Prostate gland (tissue), 2 donors: ENCODE data around the gene TMEM178B.

Experiments used
- POLR2A ChIP-seq: fragments of 450-650 bp; IDR thresholded peaks from one replicate; pipeline ENCODE4 v1.6.1; 2016; ENCODE audit warnings: antibody characterized with exemption, mild to moderate bottlenecking
- POLR2AphosphoS5 ChIP-seq: sonication (generic); formaldehyde crosslinking; IDR thresholded peaks from one replicate; pipeline ENCODE4 v1.6.1; 2017; ENCODE audit warnings: antibody characterized with exemption
- TF ChIP-seq, protein P1 (sequence below), 4 experiments: fragments of 200-600 bp in 2 of 4; fragments of 450-650 bp in 2 of 4; sonication (generic) in 2 of 4; IDR thresholded peaks; 1 replicate in 3 of 4; 2 replicates in 1 of 4; pipeline ENCODE4 v1.5.1; 2016 to 2019; ENCODE audit warnings: antibody characterized with exemption in 4 of 4, mild to moderate bottlenecking in 2 of 4, moderate library complexity in 2 of 4

DNA sequence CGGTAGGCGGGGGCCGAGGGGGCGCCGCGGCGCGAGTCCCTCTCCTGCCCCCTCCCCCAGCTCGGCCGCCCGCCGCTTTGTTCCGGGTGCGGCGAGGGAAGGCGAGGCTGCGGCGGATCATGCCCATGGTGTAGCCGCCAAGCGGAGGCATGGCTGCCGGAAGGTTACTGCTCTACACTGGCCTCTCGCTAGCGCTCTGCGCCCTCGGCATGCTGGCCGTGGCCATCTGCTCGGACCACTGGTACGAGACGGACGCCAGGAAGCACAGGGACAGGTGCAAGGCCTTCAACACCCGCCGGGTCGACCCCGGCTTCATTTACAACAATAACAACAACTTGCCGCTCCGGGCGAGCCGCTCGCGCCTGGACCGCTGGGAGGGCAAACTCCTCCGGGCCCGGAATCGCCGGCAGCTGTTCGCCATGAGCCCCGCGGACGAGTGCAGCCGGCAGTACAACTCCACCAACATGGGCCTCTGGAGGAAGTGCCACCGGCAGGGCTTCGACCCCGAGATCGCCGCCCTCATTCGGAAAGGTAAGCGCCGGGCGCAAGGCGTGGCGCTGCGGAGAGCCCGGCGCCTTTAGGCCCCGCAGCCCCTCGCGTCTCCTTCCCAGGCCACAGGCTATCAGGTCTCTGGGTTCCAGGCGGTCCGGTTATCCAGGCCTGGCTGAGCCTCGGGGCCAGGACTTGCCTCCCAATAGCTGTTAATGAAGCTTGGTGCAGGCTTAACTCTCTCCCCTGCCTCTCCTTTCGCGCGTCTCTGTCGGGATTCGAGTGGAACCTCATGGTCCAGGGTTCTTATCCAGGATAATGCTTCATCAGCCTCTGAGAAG is 513 bp downstream of the TMEM178B start:
- TF ChIP-seq, protein P1, sequence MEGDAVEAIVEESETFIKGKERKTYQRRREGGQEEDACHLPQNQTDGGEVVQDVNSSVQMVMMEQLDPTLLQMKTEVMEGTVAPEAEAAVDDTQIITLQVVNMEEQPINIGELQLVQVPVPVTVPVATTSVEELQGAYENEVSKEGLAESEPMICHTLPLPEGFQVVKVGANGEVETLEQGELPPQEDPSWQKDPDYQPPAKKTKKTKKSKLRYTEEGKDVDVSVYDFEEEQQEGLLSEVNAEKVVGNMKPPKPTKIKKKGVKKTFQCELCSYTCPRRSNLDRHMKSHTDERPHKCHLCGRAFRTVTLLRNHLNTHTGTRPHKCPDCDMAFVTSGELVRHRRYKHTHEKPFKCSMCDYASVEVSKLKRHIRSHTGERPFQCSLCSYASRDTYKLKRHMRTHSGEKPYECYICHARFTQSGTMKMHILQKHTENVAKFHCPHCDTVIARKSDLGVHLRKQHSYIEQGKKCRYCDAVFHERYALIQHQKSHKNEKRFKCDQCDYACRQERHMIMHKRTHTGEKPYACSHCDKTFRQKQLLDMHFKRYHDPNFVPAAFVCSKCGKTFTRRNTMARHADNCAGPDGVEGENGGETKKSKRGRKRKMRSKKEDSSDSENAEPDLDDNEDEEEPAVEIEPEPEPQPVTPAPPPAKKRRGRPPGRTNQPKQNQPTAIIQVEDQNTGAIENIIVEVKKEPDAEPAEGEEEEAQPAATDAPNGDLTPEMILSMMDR (IDR thresholded peaks at IDR 0.05) = no peak
- TF ChIP-seq POLR2A (no peak), POLR2AphosphoS5 (no peak)
